Kidney capillary endothelial cell (primary cell): ENCODE data around the gene THAP4.

Experiments used
- DNase-seq: peaks from one replicate; pipeline ENCODE4 v3.0.0-alpha.2; 2018; ENCODE audit warnings: low spot score

The THAP4 gene

DNA sequence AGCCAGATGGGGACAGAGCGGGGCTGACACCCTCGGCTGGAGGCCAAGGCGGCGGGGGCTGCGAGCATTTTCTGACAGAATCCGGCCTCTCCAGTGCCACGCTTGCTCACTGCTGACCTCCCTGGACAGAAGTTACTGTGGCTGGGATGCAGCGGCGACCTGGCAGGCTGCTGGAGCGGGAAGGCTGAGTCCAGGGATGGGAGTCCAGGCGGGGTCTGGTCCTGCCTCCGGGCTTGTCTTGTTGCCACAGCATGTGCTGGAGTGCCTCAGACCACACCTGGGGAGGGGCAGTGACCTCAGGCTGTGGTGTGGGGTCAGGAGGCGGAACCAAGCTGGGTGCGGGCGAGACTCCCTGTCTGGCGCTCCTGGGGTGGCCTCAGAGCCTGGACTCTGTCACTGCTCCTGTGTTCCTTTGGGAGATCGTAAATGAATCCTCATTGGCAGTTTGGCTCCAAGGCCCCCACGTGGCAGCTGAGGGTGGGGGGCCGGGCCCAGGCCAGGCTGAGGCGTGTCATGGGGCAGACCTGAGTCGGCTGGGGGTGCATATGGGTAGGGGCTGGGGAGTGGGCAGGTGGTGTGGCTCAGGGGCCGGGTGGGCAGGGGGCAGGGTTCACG lies 72.9 kb downstream of the THAP4 start:
- DNase-seq, result no peak

DNA sequence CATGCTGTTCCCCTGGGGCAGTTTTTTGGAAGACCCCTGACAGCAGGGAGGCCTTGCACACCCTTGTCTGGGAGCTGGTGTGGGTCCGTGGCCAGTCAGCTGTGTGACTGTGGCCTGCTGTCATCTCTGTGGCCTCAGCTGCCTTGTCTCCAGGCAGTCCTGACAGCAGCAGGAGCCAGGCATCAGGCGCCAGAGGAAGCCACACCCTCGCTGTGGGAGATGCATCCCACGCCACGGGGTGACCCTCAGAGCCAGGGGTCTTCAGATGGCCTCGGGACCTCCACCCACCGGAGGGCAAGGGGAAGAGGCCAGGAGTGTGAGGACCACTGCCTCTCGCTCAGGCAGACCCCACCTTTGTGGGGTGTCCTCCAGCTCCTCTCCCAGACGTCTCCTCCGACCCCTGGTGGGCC lies 73.4 kb downstream of the THAP4 start:
- DNase-seq, result no peak

DNA sequence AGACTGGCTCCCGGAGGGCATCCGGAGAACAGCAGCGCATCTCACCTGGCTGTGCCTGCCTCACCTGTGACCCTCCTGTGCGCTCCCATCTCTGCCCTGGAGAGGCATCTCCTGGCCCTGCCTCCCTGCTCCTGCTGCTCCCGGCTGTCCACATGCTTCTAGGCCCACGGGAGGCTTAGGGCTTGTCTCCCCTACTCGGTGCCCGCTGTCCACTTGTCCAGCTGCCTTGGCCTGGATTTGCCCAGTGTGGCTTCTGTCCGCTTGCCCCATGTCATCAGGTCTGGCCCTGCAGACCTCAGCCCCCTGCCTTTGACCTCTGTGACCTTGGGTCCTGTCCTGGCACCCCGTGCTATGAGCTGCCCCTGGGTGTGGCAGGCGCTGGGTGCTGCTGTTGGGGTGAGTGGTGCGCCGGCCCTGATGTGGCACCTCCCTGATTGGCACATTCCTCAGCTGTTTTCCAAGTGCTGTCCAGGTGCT lies 73.9 kb downstream of the THAP4 start:
- DNase-seq, result no peak

DNA sequence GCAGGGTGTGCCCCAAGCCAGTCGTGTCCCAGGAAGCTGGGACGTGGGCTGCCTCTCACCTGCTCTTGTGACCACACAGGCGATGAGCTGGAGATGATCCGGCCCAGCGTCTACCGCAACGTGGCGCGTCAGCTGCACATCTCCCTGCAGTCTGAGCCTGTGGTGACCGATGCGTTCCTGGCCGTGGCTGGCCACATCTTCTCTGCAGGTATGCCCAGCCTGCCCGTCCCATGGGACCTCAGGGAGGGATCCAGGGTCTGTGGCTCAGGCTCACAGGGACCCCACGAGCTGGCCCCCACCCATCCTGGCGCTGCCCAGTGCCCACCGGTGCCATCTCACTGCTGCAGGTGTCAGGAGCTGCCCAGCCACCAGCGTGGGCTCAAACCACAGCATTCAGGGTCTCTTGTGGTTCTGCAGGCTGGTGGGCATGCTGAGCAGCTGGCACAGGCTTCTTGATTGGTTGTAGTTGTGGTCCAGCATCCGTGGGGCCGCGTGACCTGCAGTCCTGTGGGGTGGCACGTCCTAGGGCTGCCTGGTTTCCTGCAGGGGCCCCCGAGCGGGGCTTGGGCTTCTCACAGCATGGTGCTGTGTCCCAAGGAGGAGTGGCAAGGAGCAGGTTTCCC lies 74.6 kb downstream of the THAP4 start:
- DNase-seq, result no peak

DNA sequence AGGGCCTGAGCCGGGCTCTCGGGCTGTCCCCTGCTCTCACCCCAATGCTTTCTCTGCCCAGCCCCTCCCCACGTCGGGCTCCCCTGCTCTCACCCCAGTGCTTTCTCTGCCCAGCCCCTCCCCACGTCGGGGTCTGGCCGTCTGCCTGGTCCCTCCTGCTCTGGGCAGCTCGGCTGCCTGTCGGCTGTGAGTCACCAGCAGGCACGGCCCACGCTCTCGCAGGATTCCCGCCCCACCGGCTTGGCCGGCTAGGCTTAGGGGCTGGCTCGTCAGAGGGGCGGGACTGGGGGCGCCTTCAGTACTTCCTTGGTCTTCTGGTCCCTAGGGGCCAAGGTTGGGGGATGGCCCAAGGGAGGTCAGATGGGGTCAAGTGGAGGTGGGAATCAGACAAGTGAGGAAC lies 75.1 kb downstream of the THAP4 start:
- DNase-seq, result no peak

DNA sequence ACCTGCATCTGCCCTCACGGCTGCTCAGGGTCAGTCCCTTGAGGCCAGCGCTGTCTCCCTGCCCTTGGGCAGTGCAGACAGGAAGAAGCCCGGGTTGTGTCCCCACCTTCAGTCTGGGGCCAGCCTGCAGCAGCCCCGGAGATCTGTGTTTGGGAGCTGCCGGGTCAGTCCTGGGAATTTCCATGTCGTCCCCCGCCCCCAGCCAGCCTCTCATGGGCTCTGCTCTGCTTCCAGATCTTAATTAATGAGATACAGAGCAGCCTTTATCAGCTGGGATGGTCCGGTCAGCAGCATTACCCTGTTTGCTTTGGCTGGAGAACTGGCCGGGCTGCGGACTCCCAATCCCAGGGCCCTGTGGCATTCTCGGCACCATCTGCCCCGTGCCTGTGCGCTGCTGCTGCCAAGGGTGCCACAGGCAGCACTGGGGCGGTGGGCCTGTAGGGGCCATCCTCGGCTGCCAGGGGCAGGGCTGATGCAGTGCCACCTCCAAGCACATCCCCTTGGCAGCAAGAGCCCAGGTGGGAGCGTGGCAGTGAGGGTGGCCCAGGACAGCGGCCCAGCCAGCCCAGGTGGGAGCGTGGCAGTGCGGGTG lies 76.0 kb downstream of the THAP4 start:
- no peak for DNase-seq

DNA sequence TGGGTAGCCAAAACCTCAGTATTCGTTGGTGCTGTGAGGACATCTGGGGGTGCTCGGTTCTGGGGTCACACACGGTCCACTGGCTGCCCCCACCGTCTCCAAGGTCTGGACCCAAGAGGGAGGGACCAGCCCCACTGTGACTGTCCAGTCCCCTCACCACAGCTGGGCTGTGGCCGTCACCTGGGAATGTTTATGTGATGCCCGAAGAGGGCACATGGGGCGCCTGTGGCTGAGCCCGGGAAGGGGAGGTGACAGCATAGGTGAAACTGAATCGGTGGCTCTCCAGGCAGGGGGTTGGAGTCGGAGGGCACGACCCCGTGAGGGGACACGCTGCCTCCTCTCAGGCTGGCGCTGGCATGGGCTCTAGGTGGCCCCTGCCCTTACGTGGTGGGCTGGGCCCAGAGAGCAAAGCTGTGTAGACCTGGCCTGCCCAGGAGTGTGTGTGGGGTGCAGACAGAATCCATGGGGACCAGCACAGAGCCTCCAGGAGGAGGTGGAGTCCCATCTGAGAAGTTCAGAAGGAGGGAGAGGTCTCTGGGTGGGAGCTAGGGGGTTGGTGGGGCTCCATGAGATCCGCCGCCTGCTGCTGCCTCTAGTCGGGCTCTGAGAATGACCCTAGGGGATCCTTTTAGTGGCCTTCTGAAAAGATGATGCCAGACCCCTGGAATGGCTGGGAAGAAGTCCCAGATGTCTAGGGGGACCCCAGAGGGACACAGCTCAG lies 76.6 kb downstream of the THAP4 start:
- DNase-seq, result no peak

DNA sequence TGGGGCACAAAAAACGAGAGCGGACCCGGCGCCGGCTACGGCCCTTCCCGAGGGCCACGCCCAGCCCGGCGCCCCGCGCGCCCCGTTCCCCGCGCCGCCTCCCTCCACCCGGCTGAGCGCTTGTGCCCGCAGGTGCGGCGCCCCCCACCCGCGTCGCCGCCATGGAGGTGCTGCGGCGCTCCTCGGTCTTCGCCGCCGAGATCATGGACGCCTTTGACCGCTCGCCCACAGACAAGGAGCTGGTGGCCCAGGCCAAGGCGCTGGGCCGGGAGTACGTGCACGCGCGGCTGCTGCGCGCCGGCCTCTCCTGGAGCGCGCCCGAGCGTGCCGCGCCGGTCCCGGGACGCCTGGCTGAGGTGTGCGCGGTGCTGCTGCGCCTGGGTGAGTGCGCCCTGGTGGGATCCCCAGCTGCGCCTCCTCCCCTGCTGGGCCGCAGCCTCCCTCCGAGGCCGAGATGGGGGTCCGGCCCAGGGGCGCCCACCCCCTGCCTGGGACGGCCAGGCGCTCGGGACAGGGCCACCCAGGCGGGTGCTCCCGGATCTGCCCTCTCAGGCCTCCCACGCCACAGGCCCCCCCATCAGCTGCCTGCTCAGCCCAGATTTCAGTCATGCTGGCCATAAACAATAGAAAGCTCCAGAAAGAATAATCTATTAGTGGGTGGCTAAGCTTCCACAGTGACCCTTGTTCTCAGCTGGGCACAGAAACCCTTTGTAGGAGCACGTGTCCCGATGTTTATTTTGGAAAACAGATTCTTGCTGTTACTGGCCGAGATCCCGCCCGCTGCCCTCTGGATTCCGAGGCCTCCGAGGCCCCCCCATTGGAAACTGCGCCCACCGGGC lies 77.4 kb downstream of the THAP4 start:
- DNase-seq, result no peak

DNA sequence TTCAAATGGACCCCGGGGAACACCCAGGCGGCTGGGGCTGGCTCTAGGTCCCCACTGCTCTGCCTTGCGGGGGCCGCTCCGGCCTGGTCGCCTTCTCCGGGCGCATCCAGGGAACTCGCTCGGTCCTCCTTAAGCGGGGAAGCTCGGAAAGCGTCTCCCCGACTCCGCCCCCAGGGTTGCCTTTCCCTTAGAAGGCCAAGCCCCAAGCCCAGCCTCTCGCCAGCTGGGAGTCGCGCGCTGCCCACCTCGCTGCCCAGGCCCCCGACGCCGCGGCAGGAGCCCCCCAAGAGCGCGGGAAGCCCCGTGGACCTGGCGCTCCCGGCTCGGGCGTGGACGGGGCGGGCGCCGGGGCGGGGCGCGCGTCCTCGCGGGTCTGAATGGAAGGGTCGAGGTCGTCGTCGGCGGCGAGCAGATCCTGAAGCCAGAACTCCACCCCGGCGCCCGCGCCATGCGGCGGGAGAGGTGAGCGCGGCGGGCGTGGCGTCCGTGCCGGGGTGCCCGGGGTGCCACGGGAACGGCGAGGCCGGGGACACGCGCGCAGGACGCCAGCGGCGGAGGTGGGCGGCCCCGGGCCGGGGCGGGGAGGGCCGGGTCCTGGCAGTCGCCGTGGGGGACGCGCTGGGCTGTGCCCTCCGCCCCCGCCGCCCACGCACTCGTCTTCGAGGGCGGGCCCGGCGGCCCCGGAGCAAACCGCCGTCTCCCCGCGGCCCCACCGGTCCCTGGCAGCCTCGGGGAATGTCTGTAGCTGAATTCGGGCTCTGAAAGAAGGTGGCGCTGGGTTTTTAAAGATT lies 78.2 kb downstream of the THAP4 start, which contains the start of gene BOK:
TSS of gene BOK (plus strand) at position 214 of the 791 bp plus-strand sequence. CDS start 739 bp downstream, outside the sequence.
- peak; percentile 63 for DNase-seq

DNA sequence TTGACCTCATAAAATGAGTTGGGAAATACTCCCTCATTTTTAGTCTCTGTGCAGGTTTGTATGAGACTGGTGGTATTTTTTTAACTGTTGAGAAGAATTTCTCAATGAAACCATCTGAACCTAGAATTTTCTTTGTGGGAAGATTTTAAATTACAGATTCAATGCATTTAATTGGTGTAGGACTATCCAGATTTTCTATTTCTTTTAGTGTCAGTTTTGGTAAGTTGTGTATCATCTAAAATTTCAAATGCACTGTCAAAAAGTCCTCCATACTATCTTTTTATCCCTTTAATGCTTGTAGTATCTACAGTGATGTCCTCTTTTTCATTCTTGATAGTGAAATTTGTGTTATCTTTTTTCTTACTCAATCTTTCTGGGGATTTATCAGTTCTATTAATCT lies 80.2 kb downstream of the THAP4 start:
- no peak for DNase-seq

DNA sequence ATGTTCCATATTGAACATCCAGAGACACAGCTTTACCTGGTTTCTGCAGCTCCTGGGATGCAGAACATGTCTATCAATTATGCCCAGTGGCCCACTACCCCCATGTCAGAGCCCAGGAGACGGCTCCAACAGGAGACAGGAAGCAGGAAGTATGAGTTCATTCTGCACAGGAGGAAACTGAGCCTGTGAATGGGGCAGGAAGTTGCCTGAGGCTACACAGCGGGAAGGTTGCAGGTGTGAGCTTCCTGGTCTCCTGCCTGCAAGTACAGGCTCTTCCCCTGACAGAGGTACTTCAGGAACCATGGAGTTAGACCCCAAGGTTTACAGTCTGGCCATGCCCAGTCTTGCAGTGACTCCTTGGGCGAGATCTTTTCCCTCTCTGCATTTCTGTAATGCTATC lies 81.2 kb downstream of the THAP4 start:
- peak; percentile 46 for DNase-seq

DNA sequence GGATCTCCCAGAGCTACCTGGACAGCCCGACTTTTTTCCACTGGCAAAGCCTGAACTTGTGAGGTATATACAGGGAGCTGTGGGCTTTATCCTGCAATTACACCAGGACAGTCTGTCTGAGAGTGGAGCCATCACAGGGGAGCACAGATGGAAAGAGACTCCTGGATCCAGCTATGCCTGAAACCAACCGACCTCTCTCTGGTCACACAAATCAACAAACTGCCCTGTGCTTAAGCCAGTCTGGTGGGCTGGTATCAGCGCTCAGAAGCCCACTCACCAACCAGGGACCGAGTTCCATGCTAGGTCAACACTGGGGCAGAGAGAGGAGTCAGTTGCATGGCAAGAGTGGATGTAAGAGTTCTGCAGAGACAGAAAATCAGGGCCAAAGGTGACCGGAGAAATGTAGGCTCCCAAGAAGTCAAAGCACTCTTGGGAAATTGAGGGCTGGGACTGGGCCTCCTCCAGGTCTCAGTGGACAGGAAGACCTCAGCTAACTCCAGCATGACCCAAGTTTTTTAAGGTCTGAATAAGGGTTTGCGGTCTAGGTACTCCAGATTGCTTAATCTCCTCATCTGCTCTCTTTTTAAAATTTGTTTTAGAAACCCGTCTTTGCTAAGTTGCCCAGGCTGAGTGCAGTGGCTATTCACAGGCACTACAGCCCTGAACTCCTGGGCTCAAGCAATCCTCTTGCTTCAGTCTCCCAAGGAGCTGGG lies 82.2 kb downstream of the THAP4 start:
- DNase-seq, result no peak

DNA sequence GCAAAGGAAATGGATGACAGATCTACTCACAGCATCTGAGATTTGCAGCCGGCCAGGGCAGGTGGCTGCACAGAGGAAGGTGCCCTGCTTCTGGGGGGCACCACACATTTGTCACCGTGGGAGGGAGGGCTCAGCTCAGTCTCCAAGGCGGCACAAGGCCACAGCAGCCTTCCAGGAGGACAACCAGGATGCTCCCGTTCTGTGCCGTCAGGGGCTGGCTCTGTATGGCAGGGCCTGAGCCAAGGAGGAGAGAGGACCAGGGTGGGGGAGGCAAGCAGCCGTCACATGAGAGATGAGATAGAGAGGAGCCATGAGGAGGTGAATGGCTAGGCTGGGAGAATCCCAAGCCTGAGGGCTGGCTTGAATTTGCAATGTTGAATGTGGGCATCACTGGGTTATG lies 83.0 kb downstream of the THAP4 start:
- no peak for DNase-seq

DNA sequence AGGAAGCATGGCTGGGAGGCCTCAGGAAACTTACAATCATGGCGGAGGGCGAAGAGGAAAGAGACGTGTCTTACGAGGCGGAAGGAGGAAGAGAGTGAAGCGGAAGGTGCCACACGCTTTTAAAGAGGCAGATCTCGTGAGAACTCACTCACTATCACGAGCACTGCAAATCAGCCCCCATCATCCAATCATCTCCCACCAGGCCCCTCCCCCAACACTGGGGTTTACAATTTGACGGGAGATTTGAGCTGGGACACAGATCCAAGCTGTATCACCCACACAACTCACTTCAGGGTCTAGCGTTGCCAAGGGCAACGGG lies 83.5 kb downstream of the THAP4 start:
- no peak for DNase-seq

DNA sequence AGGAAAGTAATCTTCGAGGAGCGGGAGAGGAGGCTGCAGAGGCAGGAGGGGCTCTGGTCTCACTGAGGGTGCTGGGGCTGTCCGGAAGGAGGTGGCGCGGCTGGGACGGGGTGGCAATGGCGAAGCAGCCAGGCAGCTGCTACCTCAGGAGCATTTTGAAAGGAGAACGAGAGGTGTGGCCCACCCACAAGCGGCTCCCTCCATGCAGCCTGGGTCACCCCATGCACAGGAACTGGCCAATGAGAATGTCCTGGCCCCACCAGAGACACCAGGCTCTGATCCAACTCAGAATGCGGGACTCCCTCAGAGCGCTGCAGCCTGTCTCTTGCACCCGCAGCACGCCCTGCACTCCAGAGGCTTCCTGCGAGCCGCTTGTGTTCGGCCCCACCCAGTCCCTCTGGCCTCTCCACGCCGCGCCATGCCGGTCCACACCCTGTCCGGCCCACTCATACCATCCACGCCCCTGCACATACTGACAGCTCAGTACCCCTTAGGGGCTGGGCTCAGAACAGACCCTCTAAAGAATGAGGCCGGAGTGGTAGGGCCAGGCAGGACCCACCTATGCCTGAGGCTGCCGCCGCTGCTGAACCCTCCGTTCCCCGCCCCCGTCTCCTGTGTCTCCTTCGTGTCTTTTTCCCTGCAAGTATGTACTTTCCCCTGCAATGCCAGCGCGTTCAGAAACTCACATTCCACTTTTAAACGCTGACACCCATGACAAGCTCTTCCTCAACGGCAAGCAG lies 84.8 kb downstream of the THAP4 start:
- DNase-seq, result no peak

DNA sequence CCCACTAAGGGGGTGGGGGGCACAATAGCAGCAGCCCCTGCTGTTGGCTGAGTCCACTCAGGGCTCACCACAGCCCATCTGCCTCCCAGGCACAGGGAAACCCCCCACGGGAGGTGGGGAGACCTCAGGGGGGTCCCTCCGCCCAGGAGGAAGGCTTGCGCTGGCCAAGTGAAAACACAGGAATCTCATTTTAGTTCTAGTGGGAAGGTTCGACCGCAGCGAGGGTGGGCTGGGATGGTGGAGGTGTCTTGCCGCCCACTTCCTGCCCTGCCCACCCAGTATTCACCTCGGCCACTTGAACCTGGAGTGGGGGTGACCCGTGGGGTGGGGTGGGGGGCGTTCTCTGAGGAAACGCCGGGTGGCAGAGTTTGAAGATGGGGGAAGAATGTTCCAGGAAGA lies 85.4 kb downstream of the THAP4 start:
- DNase-seq, result no peak

DNA sequence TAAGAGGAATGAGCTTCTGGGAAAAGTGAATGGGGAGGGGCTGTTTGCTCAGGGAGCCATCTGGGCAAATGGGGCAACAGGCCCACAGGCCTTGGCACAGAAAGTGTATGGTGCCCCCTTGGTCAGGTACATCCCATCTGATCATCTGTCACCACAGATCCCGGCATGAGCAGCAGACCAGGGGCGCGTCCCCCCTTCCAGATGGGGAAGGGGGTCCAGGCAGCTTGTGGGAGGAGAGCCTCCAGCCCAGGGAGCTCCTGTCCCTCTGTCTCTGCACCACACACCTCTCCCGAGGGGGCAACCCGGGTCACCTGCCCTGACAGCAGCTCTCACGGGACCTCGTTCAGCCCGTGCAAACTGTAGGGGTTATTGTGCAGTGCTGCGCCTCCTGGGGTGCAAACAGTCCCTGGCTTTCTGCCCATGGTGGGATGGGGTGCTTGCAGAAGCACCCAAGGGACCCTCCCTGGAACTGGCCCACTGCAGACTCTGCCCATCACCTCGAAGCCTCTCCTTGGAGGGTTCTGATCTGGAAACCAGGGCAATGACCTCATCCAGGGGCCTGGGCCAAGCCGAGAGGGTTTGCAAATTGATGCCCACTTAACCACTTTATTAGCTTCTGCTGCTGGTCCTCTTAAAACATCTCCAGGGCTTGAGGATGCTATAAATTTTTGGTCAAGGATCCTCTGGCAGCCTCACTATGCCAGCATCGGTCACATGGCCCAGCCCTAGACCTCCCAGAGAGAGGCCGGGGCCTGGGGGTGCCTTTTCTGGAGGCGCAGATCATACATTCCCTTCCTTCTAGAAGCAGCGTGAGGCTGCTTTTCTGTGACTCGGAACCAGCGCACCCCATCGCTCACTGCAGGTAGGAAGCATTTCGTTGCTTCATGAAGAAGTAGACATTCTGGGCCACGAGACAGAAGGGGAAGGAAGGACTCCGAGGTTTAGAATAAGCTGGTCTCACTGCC lies 86.1 kb downstream of the THAP4 start:
- DNase-seq, result no peak

DNA sequence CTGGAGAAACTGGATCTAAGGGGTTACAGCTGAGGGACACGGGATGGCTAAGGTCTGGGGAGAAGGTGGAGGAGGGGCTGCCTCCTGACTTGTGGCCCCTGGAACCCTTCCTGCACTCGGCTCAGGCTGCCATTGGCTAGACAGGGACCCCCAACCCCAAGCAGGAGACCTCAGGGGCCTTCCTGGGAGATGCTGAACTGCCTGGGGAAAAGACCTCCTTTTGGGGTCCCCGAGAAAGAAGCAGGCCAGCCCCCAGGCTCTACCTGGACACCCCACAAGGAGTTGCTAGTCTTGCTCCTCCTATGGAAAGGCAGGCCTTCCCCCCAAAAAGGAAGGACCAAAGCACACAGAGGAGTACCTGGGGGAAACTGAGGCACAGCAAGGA lies 88.5 kb downstream of the THAP4 start:
- no peak for DNase-seq
